Activated CD8-positive, alpha-beta T cell treated with anti-CD3 and anti-CD28 coated beads for 36 hours (primary cell): ENCODE data around the gene SMARCD3. TPM values are rescaled to one million over a fixed set of nuclear protein-coding genes. Genes with fewer than 3 reads are reported as not detected.

Source experiments
- ATAC-seq: fragments of 200-7000 bp; cut with Tn5 transposase; one replicate; pipeline ENCODE4 v1.10.0; 2021; ENCODE audit warnings: mild to moderate bottlenecking, moderate library complexity
- CTCF ChIA-PET: fragments of 350-600 bp; sonication (Branson Sonifier 250); formaldehyde crosslinking; loops from one replicate; lab custom pipeline; 2021; ENCODE audit warnings: antibody characterized with exemption; lab: Charles Lee
- POLR2A ChIA-PET: fragments of 350-600 bp; sonication (Branson Sonifier 250); formaldehyde crosslinking; loops from one replicate; lab custom pipeline; 2021; ENCODE audit warnings: antibody characterized with exemption; lab: Charles Lee
- DNase-seq: peaks from one replicate; pipeline ENCODE4 v3.0.0-alpha.2; 2020
- H3K27ac Mint-ChIP-seq: one replicate; pipeline ENCODE4 v1.8.0; 2021; ENCODE audit warnings: mild to moderate bottlenecking, mixed read lengths
- H3K27me3 Mint-ChIP-seq: one replicate; pipeline ENCODE4 v1.8.0; 2021; ENCODE audit warnings: mixed read lengths
- H3K36me3 Mint-ChIP-seq: one replicate; pipeline ENCODE4 v1.8.0; 2021; ENCODE audit warnings: low read depth, mixed read lengths
- H3K4me1 Mint-ChIP-seq: one replicate; pipeline ENCODE4 v1.8.0; 2021; ENCODE audit warnings: low read depth, mixed read lengths
- H3K4me3 Mint-ChIP-seq: one replicate; pipeline ENCODE4 v1.8.0; 2021; ENCODE audit warnings: mild to moderate bottlenecking, moderate library complexity, mixed read lengths
- H3K9me3 Mint-ChIP-seq: one replicate; pipeline ENCODE4 v1.8.0; 2021; ENCODE audit warnings: mixed read lengths
- CTCF ChIP-seq: fragments of 200-600 bp; IDR thresholded peaks from one replicate; pipeline ENCODE4 v1.8.0; 2022; ENCODE audit warnings: antibody characterized with exemption, mild to moderate bottlenecking
- intact Hi-C: fragments of 100-400 bp; cut with micrococcal nuclease; formaldehyde crosslinking; loops from one replicate; pipeline ENCODE4 v1.10.0; 2022
- total RNA-seq, 2 experiments: library from RNA; stranded (reverse); gene quantifications; one replicate each; pipeline ENCODE4 v1.2.3, GENCODE V29; 2021

The SMARCD3 gene
- total RNA-seq, 2 experiments from 2014 or later: 8.2 to 8.9 TPM

GRCh38 chr7:151244196-151244840 is 4.2 kb downstream of the SMARCD3 start:
- ChIA-PET POLR2A (interaction anchor here (1.4 to 2.9 kb wide), 2 partner anchors 11 to 17 kb away, joined by 3 to 23 read pairs; partner anchors contain the start of gene CHPF2), CTCF (interaction anchor here (0.6 to 3.6 kb wide), 48 partner anchors 8 to 1060 kb away, joined by 3 to 68 read pairs (median 4); partner anchors contain the start of genes ABCF2, CHPF2, GBX1 and NUB1)
- H3K4me1 Mint-ChIP-seq: peaks cover 37% of the 10 kb centered on the region
- H3K27me3 Mint-ChIP-seq: peaks cover 20% of the 10 kb centered on the region
- H3K9me3 Mint-ChIP-seq: no peaks in the 10 kb centered on the region
- TF ChIP-seq CTCF: peak; percentile 90
- no peaks in the 10 kb centered on the region for H3K36me3 Mint-ChIP-seq
- peak overlapping the region; percentile 29 for H3K4me3 Mint-ChIP-seq
- intact Hi-C loops: loop anchor here (5.0 kb wide), 1 partner anchor 63 kb away; no protein-coding TSS in a partner anchor
- peak; percentile 47 for ATAC-seq
- H3K27ac Mint-ChIP-seq: no peak overlapping the region
- peak; percentile 84 for DNase-seq

GRCh38 chr7:151243408-151244195 is 4.9 kb downstream of the SMARCD3 start:
- ChIA-PET POLR2A (interaction anchor here (1.0 to 2.9 kb wide), 4 partner anchors 10 to 24 kb away, joined by 3 to 23 read pairs (median 6); partner anchors contain the start of genes ABCF2 and CHPF2), CTCF (interaction anchor here (0.6 to 3.6 kb wide), 50 partner anchors 9 to 281 kb away, joined by 3 to 68 read pairs (median 4); partner anchors contain the start of genes ABCF2, CHPF2, GBX1 and NUB1)
- intact Hi-C loops: loop anchor here (5.0 kb wide), 1 partner anchor 64 kb away; no protein-coding TSS in a partner anchor
- peak; percentile 38 for ATAC-seq
- peaks cover 34% of the 10 kb centered on the region for H3K4me1 Mint-ChIP-seq
- H3K9me3 Mint-ChIP-seq: no peaks in the 10 kb centered on the region
- H3K4me3 Mint-ChIP-seq: peak overlapping the region; percentile 59
- no peak for TF ChIP-seq CTCF
- peaks cover 6% of the 10 kb centered on the region for H3K36me3 Mint-ChIP-seq
- peaks cover 18% of the 10 kb centered on the region for H3K27me3 Mint-ChIP-seq
- peak overlapping the region; percentile 77 for H3K27ac Mint-ChIP-seq
- peak; percentile 59 for DNase-seq

- peaks cover 15% of the 10 kb centered on the region for H3K27me3 Mint-ChIP-seq
- TF ChIP-seq CTCF: no peak
- H3K4me3 Mint-ChIP-seq: peak overlapping the region; percentile 59
- H3K9me3 Mint-ChIP-seq: no peaks in the 10 kb centered on the region
- H3K4me1 Mint-ChIP-seq: peaks cover 31% of the 10 kb centered on the region
- H3K27ac Mint-ChIP-seq: peak overlapping the region; percentile 77
- ATAC-seq (no peak), DNase-seq (no peak)
- intact Hi-C loops: loop anchor here (5.0 kb wide), 1 partner anchor 64 kb away; no protein-coding TSS in a partner anchor
- CTCF ChIA-PET: interaction anchor here (1.1 to 3.6 kb wide), 13 partner anchors 10 to 123 kb away, joined by 3 to 68 read pairs (median 7); partner anchors contain the start of genes ABCF2, CHPF2 and GBX1
- H3K36me3 Mint-ChIP-seq: peaks cover 6% of the 10 kb centered on the region
- POLR2A ChIA-PET: interaction anchor here (1.0 to 2.9 kb wide), 3 partner anchors 10 to 24 kb away, joined by 3 to 23 read pairs (median 8); partner anchors contain the start of genes ABCF2 and CHPF2
Observed at GRCh38 chr7:151243045-151243349, 5.5 kb downstream of the SMARCD3 start.

GRCh38 chr7:151242159-151243044 is 6.1 kb downstream of the SMARCD3 start:
- DNase-seq (no peak), ATAC-seq (no peak)
- Mint-ChIP-seq H3K9me3 (no peaks in the 10 kb centered on the region), H3K27ac (no peak overlapping the region), H3K27me3 (peaks cover 9% of the 10 kb centered on the region), H3K4me1 (peaks cover 27% of the 10 kb centered on the region), H3K4me3 (no peak overlapping the region), H3K36me3 (peaks cover 6% of the 10 kb centered on the region)
- no peak for TF ChIP-seq CTCF
- intact Hi-C loops: loop anchor here (5.0 kb wide), 1 partner anchor 65 kb away; no protein-coding TSS in a partner anchor
- POLR2A ChIA-PET: interaction anchor here (0.8 to 2.9 kb wide), 4 partner anchors 8 to 29 kb away, joined by 3 to 23 read pairs (median 6); partner anchors contain the start of genes ABCF2 and CHPF2
- CTCF ChIA-PET: interaction anchor here (1.1 to 3.6 kb wide), 12 partner anchors 9 to 119 kb away, joined by 3 to 68 read pairs (median 7); partner anchors contain the start of genes ABCF2, CHPF2 and GBX1
